Fibroblast of pulmonary artery (primary cell): ENCODE data around the gene PAK4.
A peak's percentile ranks its signal among the peaks of the same experiment; 100 is the strongest.
"Not testable (repeated sequence)": the region's sequence is repeated elsewhere in the genome, so short reads cannot be mapped to it uniquely, and the experiment has no call there.

Experiments used
- DNase-seq: peaks from one replicate; pipeline ENCODE4 v3.0.0-alpha.2; 2010; ENCODE audit warnings: low read depth
- H3K4me3 ChIP-seq: replicated peaks from 2 replicates; pipeline ENCODE4 v1.5.1; 2011; ENCODE audit warnings: low read depth, mild to moderate bottlenecking, control low read depth, low read length, moderate library complexity
- CTCF ChIP-seq: IDR thresholded peaks from 2 replicates; pipeline ENCODE4 v1.5.1; 2011; ENCODE audit warnings: mild to moderate bottlenecking, control low read depth, low read length, inconsistent platforms; ENCODE audit errors: missing control alignments

PAK4 gene

GRCh38 chr19:39090881-39091280 lies 34.7 kb upstream of the PAK4 start:
- DNase-seq = peak; percentile 13
- no peak for TF ChIP-seq CTCF
- H3K4me3 ChIP-seq = no peak overlapping the region

GRCh38 chr19:39095799-39096540 lies 29.6 kb upstream of the PAK4 start:
- H3K4me3 ChIP-seq, DNase-seq: not testable (repeated sequence)

- no peak for TF ChIP-seq CTCF
- no peak overlapping the region for H3K4me3 ChIP-seq
- DNase-seq = no peak
Observed at GRCh38 chr19:39097299-39097698, 28.3 kb upstream of the PAK4 start.

DNA sequence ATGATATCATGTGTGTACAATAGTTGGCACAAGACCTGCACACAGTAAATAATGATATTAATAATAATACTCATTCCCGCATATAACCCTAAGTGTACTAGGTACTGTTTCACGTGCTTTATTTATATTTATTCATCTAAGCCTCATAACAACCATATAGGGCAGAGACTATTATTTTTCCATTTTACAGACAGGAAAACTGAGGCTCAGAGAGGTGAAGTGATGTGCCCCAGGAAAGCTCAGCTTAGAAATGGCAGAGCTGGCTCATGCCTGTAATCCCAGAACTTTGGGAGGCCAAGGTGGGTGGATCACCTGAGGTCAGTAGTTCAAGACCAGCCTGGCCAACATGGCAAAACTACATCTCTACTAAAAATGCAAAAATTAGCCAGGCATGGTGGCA lies 27.9 kb upstream of the PAK4 start:
- H3K4me3 ChIP-seq = no peak overlapping the region
- DNase-seq = no peak
- no peak for TF ChIP-seq CTCF

- no peak for DNase-seq
- H3K4me3 ChIP-seq = no peak overlapping the region
- TF ChIP-seq CTCF = no peak
Observed at GRCh38 chr19:39098365-39099269, 27.0 kb upstream of the PAK4 start.

- H3K4me3 ChIP-seq = no peak overlapping the region
- no peak for DNase-seq
- no peak for TF ChIP-seq CTCF
Observed at GRCh38 chr19:39099341-39099740, 26.2 kb upstream of the PAK4 start.

DNA sequence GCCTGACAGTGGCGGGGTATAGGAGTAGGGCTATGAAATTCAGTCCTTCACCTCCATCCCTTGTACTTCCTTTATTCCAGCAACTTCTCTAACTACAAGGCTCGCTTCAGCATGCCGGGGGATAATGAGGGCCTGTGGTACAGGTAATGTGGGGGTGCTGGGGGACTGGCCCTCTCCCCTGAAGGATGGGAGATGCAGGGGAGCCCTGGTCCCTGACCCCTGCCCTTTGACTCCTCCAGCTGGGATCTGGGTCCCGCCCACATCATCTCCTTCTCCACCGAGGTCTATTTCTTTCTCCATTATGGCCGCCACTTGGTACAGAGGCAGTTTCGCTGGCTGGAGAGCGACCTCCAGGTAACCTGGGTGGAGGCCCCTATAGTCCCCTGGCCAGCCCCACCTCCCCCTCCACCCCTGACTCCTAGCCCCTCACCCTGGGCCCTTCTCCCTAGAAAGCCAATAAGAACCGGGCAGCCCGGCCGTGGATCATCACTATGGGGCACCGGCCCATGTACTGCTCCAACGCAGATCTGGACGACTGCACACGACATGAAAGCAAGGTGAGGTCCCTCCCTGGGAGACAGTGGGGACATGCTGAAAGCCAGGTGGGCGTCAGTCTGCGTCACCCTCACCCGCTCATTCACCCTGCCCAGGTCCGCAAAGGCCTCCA lies 25.0 kb upstream of the PAK4 start:
- DNase-seq = no peak
- no peak overlapping the region for H3K4me3 ChIP-seq
- no peak for TF ChIP-seq CTCF
